ENCODE measurements around the gene SLX4IP. TPM values are rescaled to one million over a fixed set of nuclear protein-coding genes. Genes with fewer than 3 reads are reported as not detected.
A peak's percentile ranks its signal among the peaks of the same experiment; 100 is the strongest.

SLX4IP gene
- total RNA-seq, 4 donors from 2014 or later = 3.4 to 6.3 (median 3.9) TPM

DNA sequence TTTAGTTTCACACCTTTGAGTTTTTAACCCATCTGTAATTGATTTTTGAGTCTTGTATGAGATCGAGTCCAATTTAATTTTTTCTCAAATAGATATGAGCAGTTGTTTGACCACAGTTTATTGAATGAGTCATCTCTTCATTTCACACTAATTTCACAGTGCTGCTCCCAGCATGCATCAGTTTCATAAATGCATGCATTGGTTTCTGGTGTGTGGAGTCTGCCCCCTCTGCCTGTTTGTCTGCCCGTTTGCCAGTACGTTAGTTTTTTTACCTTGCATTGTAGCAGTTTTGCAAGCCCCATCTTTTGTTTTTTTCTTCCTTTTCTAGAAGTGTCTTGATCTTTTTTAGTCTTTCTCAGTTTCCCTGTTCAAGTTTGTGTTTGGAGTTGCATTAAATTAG, 11.9 kb downstream of the SLX4IP start:
- Histone ChIP-seq H3K27ac (peak overlapping the region in 1 of 4 donors; percentile 30), H3K27me3 (no peaks in the 10 kb centered on the region), H3K4me1 (peaks cover 2 to 16% (median 4%) of the 10 kb centered on the region in 3 donors), H3K36me3 (no peaks in the 10 kb centered on the region), H3K4me3 (no peak overlapping the region), H3K9me3 (no peaks in the 10 kb centered on the region)
- no peak for DNase-seq
- 2 to 24% methylated on average over 3 of the region's 3 CpGs for WGBS, 2 donors
- intact Hi-C loops (cut with DNase I) = no loop called here
- TF ChIP-seq POLR2A (IDR thresholded peaks at IDR 0.05) = no peak
- TF ChIP-seq, protein P1, sequence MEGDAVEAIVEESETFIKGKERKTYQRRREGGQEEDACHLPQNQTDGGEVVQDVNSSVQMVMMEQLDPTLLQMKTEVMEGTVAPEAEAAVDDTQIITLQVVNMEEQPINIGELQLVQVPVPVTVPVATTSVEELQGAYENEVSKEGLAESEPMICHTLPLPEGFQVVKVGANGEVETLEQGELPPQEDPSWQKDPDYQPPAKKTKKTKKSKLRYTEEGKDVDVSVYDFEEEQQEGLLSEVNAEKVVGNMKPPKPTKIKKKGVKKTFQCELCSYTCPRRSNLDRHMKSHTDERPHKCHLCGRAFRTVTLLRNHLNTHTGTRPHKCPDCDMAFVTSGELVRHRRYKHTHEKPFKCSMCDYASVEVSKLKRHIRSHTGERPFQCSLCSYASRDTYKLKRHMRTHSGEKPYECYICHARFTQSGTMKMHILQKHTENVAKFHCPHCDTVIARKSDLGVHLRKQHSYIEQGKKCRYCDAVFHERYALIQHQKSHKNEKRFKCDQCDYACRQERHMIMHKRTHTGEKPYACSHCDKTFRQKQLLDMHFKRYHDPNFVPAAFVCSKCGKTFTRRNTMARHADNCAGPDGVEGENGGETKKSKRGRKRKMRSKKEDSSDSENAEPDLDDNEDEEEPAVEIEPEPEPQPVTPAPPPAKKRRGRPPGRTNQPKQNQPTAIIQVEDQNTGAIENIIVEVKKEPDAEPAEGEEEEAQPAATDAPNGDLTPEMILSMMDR (IDR thresholded peaks at IDR 0.05) = no peak

DNA sequence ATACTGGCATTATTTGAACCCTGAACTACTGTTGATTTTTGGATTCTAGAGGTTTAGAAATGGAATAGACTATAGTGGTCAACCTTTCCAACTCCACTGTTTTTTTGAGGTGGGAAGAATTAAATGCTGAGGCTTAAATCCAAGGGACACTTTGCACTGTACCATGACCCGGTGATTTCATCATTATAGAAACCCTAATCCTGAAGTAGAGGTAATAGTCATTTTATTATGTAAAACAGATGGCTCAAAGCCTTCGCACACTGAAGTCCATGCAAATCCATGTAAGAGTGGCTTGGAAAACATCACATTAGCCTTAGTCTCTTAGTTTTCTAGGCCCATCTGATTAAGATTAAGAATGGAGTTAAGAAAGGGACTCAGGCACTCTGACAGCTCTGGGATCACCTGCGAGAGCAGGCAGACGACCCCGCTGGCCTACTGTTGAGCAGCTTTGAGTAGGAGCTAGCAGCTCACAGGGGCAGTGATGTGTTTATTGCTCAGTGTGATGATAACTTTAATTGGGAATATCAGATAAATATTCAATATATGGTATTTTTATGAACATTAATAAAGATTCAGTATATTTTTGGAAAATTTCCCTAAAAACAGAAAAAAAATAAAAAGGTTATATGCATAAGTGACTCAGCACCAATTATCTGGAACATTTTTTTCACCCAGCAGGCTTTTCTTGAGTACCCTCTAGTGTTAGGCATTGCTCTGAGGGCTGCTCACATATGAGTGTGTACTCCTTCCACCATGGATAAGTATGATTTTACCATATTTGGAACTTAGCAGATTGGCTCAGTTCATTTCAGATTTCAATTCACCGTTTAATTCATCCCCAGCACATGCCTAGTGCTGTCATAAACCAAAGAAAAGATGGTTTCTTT, 13.4 kb downstream of the SLX4IP start:
- Histone ChIP-seq H3K9me3 (no peaks in the 10 kb centered on the region), H3K36me3 (no peaks in the 10 kb centered on the region), H3K4me3 (no peak overlapping the region), H3K4me1 (peaks cover 2 to 16% (median 4%) of the 10 kb centered on the region in 3 donors), H3K27me3 (no peaks in the 10 kb centered on the region), H3K27ac (no peak overlapping the region)
- TF ChIP-seq POLR2A (IDR thresholded peaks at IDR 0.05) = no peak
- TF ChIP-seq, protein P1 (IDR thresholded peaks at IDR 0.05) = no peak
- DNase-seq = no peak
- 91 to 97% methylated on average over 6 of the region's 6 CpGs for WGBS, 2 donors
- intact Hi-C loops (cut with DNase I) = no loop called here

DNA sequence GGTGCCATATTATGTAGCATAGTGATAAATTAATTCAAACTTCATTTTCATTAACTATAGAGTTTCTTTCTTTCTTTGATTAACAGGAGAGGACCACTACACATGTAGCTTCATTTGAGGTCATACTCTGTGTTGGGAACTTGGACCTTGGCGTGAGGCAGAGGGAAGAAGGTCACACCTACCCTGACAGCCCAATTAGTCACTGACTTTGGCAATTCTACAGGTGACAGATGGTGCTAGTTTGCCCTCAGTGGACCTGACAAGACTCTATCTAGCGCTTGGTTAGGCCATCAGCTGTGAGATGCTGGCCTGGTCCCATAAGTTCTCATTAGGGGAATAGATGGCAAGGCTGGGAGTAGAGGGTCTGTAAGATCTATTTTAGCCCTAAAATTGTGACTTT, 14.2 kb downstream of the SLX4IP start:
- Histone ChIP-seq H3K9me3 (no peaks in the 10 kb centered on the region), H3K27me3 (no peaks in the 10 kb centered on the region), H3K4me1 (peaks cover 2 to 16% (median 4%) of the 10 kb centered on the region in 3 donors), H3K27ac (no peak overlapping the region), H3K36me3 (no peaks in the 10 kb centered on the region), H3K4me3 (no peak overlapping the region)
- DNase-seq = no peak
- intact Hi-C loops (cut with DNase I) = no loop called here
- WGBS, 2 donors = 54 to 72% methylated on average over 2 of the region's 2 CpGs
- TF ChIP-seq POLR2A (IDR thresholded peaks at IDR 0.05) = no peak
- TF ChIP-seq, protein P1 (IDR thresholded peaks at IDR 0.05) = no peak

DNA sequence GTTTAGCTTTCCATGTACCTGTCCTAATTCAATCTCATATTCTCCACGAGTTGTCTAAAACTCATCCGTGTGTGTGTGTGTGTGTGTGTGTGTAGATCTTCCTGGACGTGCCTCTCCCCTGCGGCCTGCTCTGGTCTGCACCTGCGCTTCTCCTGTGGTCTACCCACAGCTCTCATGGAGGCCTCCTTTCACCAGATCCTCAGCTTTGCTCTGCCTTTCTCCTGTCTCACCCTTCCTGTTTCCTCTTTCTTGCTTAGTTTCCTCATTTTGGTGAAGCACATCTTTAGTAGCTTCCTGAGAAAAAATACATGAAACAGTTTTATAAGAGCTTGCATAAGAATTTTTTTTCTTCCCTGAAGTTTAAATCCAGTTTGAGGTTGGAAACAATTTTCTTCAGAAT, 18.1 kb downstream of the SLX4IP start:
- TF ChIP-seq POLR2A (IDR thresholded peaks at IDR 0.05) = no peak
- TF ChIP-seq, protein P1 (IDR thresholded peaks at IDR 0.05) = no peak
- no peak overlapping the region for H3K4me3 ChIP-seq
- intact Hi-C loops (cut with DNase I) = no loop called here
- no peak overlapping the region for H3K27ac ChIP-seq
- H3K36me3 ChIP-seq = peaks cover 0 to 8% (median 0%) of the 10 kb centered on the region in 3 donors
- H3K9me3 ChIP-seq = peaks cover 0 to 4% (median 0%) of the 10 kb centered on the region in 3 donors
- WGBS, 2 donors = 56 to 62% methylated on average over 5 of the region's 5 CpGs
- no peaks in the 10 kb centered on the region for H3K27me3 ChIP-seq
- no peak for DNase-seq
- H3K4me1 ChIP-seq = peaks cover 0 to 7% (median 0%) of the 10 kb centered on the region in 3 donors

DNA sequence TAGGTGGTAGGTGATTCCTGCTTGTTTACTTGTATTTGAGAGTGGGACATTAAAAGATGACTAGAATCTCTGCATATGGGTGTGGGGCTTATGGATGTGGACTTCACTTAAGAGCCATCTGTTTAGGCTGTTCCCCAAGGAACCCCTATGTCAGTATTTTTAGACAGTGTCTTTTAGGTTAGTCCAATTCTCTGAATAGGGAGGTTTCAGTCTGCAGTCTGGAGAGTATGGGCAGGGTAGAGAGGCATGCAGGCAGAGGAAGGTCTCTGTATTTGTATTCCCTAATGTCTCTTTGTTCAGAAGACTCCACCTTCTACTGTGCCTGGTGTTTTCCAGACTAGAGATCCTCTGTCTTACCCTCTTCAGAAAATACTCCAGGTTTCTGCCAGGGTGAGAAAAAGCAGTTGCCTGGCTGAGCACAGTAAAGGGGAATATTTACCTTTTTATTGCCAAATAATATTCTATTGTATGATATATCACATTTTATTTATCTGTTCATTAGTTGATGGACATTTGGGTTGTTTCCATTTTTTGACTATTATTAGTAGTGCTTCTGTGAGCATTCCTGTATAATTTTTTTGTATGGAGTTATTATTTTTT, 19.1 kb downstream of the SLX4IP start:
- H3K36me3 ChIP-seq = peaks cover 0 to 19% (median 0%) of the 10 kb centered on the region in 3 donors
- H3K27ac ChIP-seq = no peak overlapping the region
- no peak for DNase-seq
- intact Hi-C loops (cut with DNase I) = no loop called here
- H3K4me3 ChIP-seq = no peak overlapping the region
- peaks cover 0 to 4% (median 0%) of the 10 kb centered on the region in 3 donors for H3K9me3 ChIP-seq
- no peaks in the 10 kb centered on the region for H3K27me3 ChIP-seq
- TF ChIP-seq, protein P1 (IDR thresholded peaks at IDR 0.05) = no peak
- no peak for TF ChIP-seq POLR2A (IDR thresholded peaks at IDR 0.05)
- no peaks in the 10 kb centered on the region for H3K4me1 ChIP-seq

Measured in esophagus squamous epithelium (tissue), 5 donors.